A673 (cell line): Measurements from ENCODE around the gene KRTAP5-7.

Experiments
- EZH2 ChIP-seq: fragments of 200-600 bp; sonication (generic); IDR thresholded peaks from 2 replicates; pipeline ENCODE4 v1.6.1; 2017; ENCODE audit warnings: borderline replicate concordance, low read depth, mild to moderate bottlenecking, mixed read lengths, antibody characterized with exemption, low read length; ENCODE audit not compliant: poor library complexity, severe bottlenecking
- TF ChIP-seq, protein P1 (sequence below): fragments of 300-800, 200-600 bp; sonication (generic); conservative IDR thresholded peaks from 2 replicates; pipeline ENCODE4 v1.5.1; 2017; ENCODE audit warnings: low read depth, mild to moderate bottlenecking, antibody characterized with exemption, low read length, moderate library complexity, mixed read lengths

DNA sequence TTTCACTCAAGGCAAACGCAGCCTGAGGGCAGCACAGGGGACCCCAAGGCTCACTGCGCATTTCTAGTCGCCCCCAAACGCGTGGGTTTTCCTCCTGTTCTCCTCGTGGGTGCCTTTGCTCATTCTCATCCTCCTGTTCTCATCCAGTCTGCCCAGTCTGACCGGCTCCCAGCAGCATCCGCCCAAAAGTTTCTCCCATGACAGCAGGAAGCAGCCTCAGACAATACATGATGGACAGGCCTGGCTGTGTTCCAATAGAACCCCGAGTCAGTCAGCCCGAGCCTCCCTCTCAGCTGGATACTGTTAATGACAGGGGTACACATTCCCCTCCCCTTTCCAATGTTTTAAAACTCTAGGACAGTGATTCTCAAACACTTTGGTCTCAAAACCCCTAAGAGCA is 22.5 kb upstream of the KRTAP5-7 start:
- TF ChIP-seq EZH2: no peak
- TF ChIP-seq, protein P1, sequence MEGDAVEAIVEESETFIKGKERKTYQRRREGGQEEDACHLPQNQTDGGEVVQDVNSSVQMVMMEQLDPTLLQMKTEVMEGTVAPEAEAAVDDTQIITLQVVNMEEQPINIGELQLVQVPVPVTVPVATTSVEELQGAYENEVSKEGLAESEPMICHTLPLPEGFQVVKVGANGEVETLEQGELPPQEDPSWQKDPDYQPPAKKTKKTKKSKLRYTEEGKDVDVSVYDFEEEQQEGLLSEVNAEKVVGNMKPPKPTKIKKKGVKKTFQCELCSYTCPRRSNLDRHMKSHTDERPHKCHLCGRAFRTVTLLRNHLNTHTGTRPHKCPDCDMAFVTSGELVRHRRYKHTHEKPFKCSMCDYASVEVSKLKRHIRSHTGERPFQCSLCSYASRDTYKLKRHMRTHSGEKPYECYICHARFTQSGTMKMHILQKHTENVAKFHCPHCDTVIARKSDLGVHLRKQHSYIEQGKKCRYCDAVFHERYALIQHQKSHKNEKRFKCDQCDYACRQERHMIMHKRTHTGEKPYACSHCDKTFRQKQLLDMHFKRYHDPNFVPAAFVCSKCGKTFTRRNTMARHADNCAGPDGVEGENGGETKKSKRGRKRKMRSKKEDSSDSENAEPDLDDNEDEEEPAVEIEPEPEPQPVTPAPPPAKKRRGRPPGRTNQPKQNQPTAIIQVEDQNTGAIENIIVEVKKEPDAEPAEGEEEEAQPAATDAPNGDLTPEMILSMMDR: no peak
